ENCODE data around the gene TLX2. TPM values are rescaled to one million over a fixed set of nuclear protein-coding genes. Genes with fewer than 3 reads are reported as not detected.

TLX2 gene
- total and polyA plus RNA-seq, 2 of the 13 experiments (the other 11 are each of a cell fraction or from before 2014, with no cell fraction given) = 0.05 to 0.20 TPM

GRCh38 chr2:74472086-74472944 is 41.9 kb upstream of the TLX2 start, which contains the start of gene MRPL53 (continued):
- no peak; the same call in 1 of the 2 replicates for TF ChIP-seq TEF (CRISPR knock-in tag; IDR thresholded peaks at IDR 0.05)
- TF ChIP-seq KDM4B (CRISPR knock-in tag; IDR thresholded peaks at IDR 0.05) = peak; percentile 95
- TF ChIP-seq ATF6 (CRISPR knock-in tag; conservative IDR thresholded peaks at IDR 0.05) = peak; percentile 87; the same call in 1 of the 2 replicates
- TF ChIP-seq FOSL1 (CRISPR knock-in tag; IDR thresholded peaks at IDR 0.05; ENCODE audit: borderline replicate concordance) = peak; percentile 29; the same call in 1 of the 2 replicates
- TF ChIP-seq MLLT10 (CRISPR knock-in tag; IDR thresholded peaks at IDR 0.05) = no peak
- TF ChIP-seq, protein P1, sequence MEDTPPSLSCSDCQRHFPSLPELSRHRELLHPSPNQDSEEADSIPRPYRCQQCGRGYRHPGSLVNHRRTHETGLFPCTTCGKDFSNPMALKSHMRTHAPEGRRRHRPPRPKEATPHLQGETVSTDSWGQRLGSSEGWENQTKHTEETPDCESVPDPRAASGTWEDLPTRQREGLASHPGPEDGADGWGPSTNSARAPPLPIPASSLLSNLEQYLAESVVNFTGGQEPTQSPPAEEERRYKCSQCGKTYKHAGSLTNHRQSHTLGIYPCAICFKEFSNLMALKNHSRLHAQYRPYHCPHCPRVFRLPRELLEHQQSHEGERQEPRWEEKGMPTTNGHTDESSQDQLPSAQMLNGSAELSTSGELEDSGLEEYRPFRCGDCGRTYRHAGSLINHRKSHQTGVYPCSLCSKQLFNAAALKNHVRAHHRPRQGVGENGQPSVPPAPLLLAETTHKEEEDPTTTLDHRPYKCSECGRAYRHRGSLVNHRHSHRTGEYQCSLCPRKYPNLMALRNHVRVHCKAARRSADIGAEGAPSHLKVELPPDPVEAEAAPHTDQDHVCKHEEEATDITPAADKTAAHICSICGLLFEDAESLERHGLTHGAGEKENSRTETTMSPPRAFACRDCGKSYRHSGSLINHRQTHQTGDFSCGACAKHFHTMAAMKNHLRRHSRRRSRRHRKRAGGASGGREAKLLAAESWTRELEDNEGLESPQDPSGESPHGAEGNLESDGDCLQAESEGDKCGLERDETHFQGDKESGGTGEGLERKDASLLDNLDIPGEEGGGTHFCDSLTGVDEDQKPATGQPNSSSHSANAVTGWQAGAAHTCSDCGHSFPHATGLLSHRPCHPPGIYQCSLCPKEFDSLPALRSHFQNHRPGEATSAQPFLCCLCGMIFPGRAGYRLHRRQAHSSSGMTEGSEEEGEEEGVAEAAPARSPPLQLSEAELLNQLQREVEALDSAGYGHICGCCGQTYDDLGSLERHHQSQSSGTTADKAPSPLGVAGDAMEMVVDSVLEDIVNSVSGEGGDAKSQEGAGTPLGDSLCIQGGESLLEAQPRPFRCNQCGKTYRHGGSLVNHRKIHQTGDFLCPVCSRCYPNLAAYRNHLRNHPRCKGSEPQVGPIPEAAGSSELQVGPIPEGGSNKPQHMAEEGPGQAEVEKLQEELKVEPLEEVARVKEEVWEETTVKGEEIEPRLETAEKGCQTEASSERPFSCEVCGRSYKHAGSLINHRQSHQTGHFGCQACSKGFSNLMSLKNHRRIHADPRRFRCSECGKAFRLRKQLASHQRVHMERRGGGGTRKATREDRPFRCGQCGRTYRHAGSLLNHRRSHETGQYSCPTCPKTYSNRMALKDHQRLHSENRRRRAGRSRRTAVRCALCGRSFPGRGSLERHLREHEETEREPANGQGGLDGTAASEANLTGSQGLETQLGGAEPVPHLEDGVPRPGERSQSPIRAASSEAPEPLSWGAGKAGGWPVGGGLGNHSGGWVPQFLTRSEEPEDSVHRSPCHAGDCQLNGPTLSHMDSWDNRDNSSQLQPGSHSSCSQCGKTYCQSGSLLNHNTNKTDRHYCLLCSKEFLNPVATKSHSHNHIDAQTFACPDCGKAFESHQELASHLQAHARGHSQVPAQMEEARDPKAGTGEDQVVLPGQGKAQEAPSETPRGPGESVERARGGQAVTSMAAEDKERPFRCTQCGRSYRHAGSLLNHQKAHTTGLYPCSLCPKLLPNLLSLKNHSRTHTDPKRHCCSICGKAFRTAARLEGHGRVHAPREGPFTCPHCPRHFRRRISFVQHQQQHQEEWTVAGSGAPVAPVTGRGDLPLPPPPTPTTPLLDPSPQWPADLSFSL (CRISPR knock-in tag; IDR thresholded peaks at IDR 0.05) = no peak
- peak; percentile 99 for TF ChIP-seq ZSCAN31 (CRISPR knock-in tag; IDR thresholded peaks at IDR 0.05; ENCODE audit: low read depth)
- TF ChIP-seq ZNF780A (CRISPR knock-in tag; IDR thresholded peaks at IDR 0.05) = no peak; the same call in 1 of the 2 replicates
- TF ChIP-seq NONO (IDR thresholded peaks at IDR 0.05) = no peak
- peak; percentile 100 for TF ChIP-seq NONO (CRISPR knock-in tag; conservative IDR thresholded peaks at IDR 0.05)
- TF ChIP-seq AKAP8 (CRISPR knock-in tag; IDR thresholded peaks at IDR 0.05) = peak; percentile 100
- TF ChIP-seq ZNF572 (CRISPR knock-in tag; IDR thresholded peaks at IDR 0.05) = peak; percentile 99
- no peak for TF ChIP-seq MBNL3 (CRISPR knock-in tag; conservative IDR thresholded peaks at IDR 0.05)
- TF ChIP-seq, protein P2, sequence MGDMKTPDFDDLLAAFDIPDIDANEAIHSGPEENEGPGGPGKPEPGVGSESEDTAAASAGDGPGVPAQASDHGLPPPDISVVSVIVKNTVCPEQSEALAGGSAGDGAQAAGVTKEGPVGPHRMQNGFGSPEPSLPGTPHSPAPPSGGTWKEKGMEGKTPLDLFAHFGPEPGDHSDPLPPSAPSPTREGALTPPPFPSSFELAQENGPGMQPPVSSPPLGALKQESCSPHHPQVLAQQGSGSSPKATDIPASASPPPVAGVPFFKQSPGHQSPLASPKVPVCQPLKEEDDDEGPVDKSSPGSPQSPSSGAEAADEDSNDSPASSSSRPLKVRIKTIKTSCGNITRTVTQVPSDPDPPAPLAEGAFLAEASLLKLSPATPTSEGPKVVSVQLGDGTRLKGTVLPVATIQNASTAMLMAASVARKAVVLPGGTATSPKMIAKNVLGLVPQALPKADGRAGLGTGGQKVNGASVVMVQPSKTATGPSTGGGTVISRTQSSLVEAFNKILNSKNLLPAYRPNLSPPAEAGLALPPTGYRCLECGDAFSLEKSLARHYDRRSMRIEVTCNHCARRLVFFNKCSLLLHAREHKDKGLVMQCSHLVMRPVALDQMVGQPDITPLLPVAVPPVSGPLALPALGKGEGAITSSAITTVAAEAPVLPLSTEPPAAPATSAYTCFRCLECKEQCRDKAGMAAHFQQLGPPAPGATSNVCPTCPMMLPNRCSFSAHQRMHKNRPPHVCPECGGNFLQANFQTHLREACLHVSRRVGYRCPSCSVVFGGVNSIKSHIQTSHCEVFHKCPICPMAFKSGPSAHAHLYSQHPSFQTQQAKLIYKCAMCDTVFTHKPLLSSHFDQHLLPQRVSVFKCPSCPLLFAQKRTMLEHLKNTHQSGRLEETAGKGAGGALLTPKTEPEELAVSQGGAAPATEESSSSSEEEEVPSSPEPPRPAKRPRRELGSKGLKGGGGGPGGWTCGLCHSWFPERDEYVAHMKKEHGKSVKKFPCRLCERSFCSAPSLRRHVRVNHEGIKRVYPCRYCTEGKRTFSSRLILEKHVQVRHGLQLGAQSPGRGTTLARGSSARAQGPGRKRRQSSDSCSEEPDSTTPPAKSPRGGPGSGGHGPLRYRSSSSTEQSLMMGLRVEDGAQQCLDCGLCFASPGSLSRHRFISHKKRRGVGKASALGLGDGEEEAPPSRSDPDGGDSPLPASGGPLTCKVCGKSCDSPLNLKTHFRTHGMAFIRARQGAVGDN (CRISPR knock-in tag; IDR thresholded peaks at IDR 0.05) = peak; percentile 100
- TF ChIP-seq RXRA (CRISPR knock-in tag; IDR thresholded peaks at IDR 0.05) = peak; percentile 90

Data from HepG2 (cell line).